K562 (cell line): ENCODE measurements around the gene RNF151. TPM values are rescaled to one million over a fixed set of nuclear protein-coding genes. Genes with fewer than 3 reads are reported as not detected.

ENCODE experiments used
- C11orf30 ChIP-seq: fragments of 450-650 bp; IDR thresholded peaks from 2 replicates; pipeline ENCODE4 v1.6.1; 2016; ENCODE audit warnings: low read depth, mild to moderate bottlenecking
- GTF2A2 ChIP-seq: IDR thresholded peaks from 2 replicates; pipeline ENCODE4 v1.6.1; 2016; ENCODE audit warnings: mild to moderate bottlenecking, missing genetic modification characterization, missing compliant biosample characterization
- HNRNPLL ChIP-seq: fragments of 200-400 bp; formaldehyde crosslinking; IDR thresholded peaks from 2 replicates; pipeline ENCODE4 v1.6.1; 2017; ENCODE audit warnings: low read length, low read depth, mild to moderate bottlenecking; ENCODE audit not compliant: poor library complexity, severe bottlenecking
- KLF16 ChIP-seq: IDR thresholded peaks from 2 replicates; pipeline ENCODE4 v1.6.1; 2016; ENCODE audit warnings: antibody characterized with exemption
- MAZ ChIP-seq, 2 experiments: fragments of 450-650 bp in 1 of 2; sonication (generic) in 1 of 2; formaldehyde crosslinking; IDR thresholded peaks in 1 of 2; conservative IDR thresholded peaks in 1 of 2; 2 replicates each; pipeline versions ENCODE4 v1.4.0 to v1.5.0; 2020; ENCODE audit warnings: mild to moderate bottlenecking in 1 of 2, missing genetic modification reagents in 1 of 2
- MIER1 ChIP-seq: fragments of 450-650 bp; IDR thresholded peaks from 2 replicates; pipeline ENCODE4 v1.6.1; 2016; ENCODE audit warnings: antibody characterized with exemption, mild to moderate bottlenecking, low read depth
- PHTF2 ChIP-seq: fragments of 250-450 bp; sonication (Bioruptor Pico); IDR thresholded peaks from 2 replicates; pipeline ENCODE4 v1.5.0; 2021; ENCODE audit warnings: mild to moderate bottlenecking
- RB1 ChIP-seq: fragments of 450-650 bp; IDR thresholded peaks from 2 replicates; pipeline ENCODE4 v1.6.1; 2017; ENCODE audit warnings: low read depth, mild to moderate bottlenecking
- RNF219 ChIP-seq: fragments of 250-450 bp; sonication (Bioruptor Pico); IDR thresholded peaks from 2 replicates; pipeline ENCODE4 v1.5.0; 2022; ENCODE audit warnings: mild to moderate bottlenecking
- STAG1 ChIP-seq: sonication (generic); formaldehyde crosslinking; IDR thresholded peaks from 2 replicates; pipeline ENCODE4 v1.5.0; 2020; ENCODE audit warnings: missing genetic modification reagents, borderline replicate concordance
- TCFL5 ChIP-seq: fragments of 250-450 bp; sonication (Bioruptor Pico); conservative IDR thresholded peaks from 2 replicates; pipeline ENCODE4 v1.6.1; 2021; ENCODE audit warnings: mild to moderate bottlenecking, moderate library complexity, matching md5 sums
- ZBTB26 ChIP-seq: fragments of 450-650 bp; formaldehyde crosslinking; IDR thresholded peaks from 2 replicates; pipeline ENCODE4 v1.4.0; 2022; ENCODE audit warnings: missing genetic modification characterization
- ZFX ChIP-seq: sonication (generic); formaldehyde crosslinking; IDR thresholded peaks from 2 replicates; pipeline ENCODE4 v1.8.0; 2022; ENCODE audit warnings: mild to moderate bottlenecking, missing genetic modification reagents, moderate library complexity
- ZNF121 ChIP-seq: sonication (generic); formaldehyde crosslinking; conservative IDR thresholded peaks from 2 replicates; pipeline ENCODE4 v1.8.0; 2022; ENCODE audit warnings: missing genetic modification reagents
- polyA plus RNA-seq, 8 experiments: library from polyadenylated mRNA; depleted of rRNA in 4 of 8; stranded (reverse) in 5 of 8; unstranded in 3 of 8; fragments of >200 nt; fragmentation: Nextera tagmentation in 2 of 8; fragmentation: Illumina TruSeq in 1 of 8; extraction: Ambion mirVana in 2 of 8; extraction: Trizol in 1 of 8; gene quantifications; 2 replicates each; pipeline versions ENCODE4 v1.2.1 to v1.2.3, GENCODE V29; 2011 to 2014; ENCODE audit warnings: inconsistent platforms in 1 of 8, missing spikeins in 1 of 8
- total RNA-seq, 7 experiments: library from RNA; depleted of rRNA in 6 of 7; stranded (reverse); fragments of >200 nt in 6 of 7; fragmentation: Illumina TruSeq in 2 of 7; extraction: Trizol in 2 of 7; gene quantifications; 2 replicates each; pipeline versions ENCODE4 v1.2.1 to v1.2.3, GENCODE V29; 2011 to 2021; ENCODE audit warnings: low replicate concordance in 1 of 7
- TF ChIP-seq, protein P1 (sequence below): fragments of 200-800 bp; sonication (Bioruptor generic); IDR thresholded peaks from 2 replicates; pipeline ENCODE4 v1.6.1; 2017; ENCODE audit warnings: missing genetic modification characterization, missing compliant biosample characterization
- TF ChIP-seq, protein P2 (sequence below), 3 experiments: fragments of 200-800 bp in 1 of 3; fragments of 250-450 bp in 1 of 3; fragments of 450-650 bp in 1 of 3; sonication (Bioruptor Pico) in 1 of 3; sonication (Bioruptor generic) in 1 of 3; formaldehyde crosslinking in 1 of 3; IDR thresholded peaks; 2 replicates each; pipeline versions ENCODE4 v1.6.1 to v1.8.0; 2016 to 2022; ENCODE audit warnings: mild to moderate bottlenecking in 2 of 3, missing genetic modification characterization in 2 of 3, missing compliant biosample characterization in 1 of 3, moderate library complexity in 1 of 3

Gene RNF151
- total and polyA plus RNA-seq, 9 of the 15 experiments (the other 6 are each of a cell fraction or from before 2014, with no cell fraction given) = not detected

DNA sequence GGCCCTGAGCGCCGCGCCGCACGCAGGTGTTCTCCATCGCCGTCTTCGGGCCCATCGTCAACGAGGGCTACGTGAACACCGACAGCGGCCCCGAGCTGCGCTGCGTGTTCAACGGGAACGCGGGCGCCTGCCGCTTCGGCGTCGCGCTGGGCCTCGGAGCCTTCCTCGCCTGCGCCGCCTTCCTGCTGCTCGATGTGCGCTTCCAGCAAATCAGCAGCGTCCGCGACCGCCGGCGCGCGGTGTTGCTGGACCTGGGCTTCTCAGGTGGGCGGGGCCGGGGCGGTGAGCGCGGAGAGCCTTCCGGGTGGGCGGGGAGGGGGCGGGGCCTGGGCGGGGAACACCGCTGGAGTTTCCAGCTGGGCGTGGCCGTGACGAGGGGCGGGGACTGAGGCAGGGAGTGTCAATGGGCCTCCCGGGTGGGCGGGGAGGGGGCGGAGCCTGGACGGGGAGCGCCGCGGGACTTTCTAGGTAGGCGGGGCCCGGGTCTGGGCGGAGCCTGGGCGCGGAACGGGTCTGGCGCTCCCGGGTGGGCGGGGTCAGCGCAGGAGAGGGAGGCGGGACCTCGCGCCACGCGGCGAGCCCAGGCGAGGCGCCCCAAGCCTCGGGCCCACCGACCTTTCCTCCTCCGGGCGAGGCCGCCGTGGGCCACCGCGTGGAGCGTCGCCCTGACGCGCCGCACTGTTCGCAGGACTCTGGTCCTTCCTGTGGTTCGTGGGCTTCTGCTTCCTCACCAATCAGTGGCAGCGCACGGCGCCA is 25.5 kb downstream of the RNF151 start (continued):
- TF ChIP-seq RNF219 (no peak), TCFL5 (CRISPR knock-in tag) (no peak), MIER1 (no peak), ZBTB26 (CRISPR knock-in tag) (no peak), PHTF2 (CRISPR knock-in tag) (no peak), KLF16 (no peak), MAZ (CRISPR knock-in tag; conservative IDR thresholded peaks at IDR 0.05 in 1 of 2, IDR thresholded peaks at IDR 0.05 in 1 of 2) (peak; percentile 57 to 77), ZNF121 (CRISPR knock-in tag) (no peak), GTF2A2 (no peak), HNRNPLL (peak; percentile 30), STAG1 (CRISPR knock-in tag) (no peak), RB1 (peak; percentile 81), C11orf30 (no peak), ZFX (CRISPR knock-in tag) (peak; percentile 91)
- TF ChIP-seq, protein P1, sequence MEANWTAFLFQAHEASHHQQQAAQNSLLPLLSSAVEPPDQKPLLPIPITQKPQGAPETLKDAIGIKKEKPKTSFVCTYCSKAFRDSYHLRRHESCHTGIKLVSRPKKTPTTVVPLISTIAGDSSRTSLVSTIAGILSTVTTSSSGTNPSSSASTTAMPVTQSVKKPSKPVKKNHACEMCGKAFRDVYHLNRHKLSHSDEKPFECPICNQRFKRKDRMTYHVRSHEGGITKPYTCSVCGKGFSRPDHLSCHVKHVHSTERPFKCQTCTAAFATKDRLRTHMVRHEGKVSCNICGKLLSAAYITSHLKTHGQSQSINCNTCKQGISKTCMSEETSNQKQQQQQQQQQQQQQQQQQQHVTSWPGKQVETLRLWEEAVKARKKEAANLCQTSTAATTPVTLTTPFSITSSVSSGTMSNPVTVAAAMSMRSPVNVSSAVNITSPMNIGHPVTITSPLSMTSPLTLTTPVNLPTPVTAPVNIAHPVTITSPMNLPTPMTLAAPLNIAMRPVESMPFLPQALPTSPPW (CRISPR knock-in tag) = peak; percentile 59
- TF ChIP-seq, protein P2, sequence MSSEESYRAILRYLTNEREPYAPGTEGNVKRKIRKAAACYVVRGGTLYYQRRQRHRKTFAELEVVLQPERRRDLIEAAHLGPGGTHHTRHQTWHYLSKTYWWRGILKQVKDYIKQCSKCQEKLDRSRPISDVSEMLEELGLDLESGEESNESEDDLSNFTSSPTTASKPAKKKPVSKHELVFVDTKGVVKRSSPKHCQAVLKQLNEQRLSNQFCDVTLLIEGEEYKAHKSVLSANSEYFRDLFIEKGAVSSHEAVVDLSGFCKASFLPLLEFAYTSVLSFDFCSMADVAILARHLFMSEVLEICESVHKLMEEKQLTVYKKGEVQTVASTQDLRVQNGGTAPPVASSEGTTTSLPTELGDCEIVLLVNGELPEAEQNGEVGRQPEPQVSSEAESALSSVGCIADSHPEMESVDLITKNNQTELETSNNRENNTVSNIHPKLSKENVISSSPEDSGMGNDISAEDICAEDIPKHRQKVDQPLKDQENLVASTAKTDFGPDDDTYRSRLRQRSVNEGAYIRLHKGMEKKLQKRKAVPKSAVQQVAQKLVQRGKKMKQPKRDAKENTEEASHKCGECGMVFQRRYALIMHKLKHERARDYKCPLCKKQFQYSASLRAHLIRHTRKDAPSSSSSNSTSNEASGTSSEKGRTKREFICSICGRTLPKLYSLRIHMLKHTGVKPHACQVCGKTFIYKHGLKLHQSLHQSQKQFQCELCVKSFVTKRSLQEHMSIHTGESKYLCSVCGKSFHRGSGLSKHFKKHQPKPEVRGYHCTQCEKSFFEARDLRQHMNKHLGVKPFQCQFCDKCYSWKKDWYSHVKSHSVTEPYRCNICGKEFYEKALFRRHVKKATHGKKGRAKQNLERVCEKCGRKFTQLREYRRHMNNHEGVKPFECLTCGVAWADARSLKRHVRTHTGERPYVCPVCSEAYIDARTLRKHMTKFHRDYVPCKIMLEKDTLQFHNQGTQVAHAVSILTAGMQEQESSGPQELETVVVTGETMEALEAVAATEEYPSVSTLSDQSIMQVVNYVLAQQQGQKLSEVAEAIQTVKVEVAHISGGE (CRISPR knock-in tag; IDR thresholded peaks at IDR 0.05) = no peak
